Fibroblast of mammary gland (primary cell): ENCODE measurements around the gene TMEM184C.
A peak's percentile ranks its signal among the peaks of the same experiment; 100 is the strongest.

Experiments used
- DNase-seq: peaks from one replicate; pipeline ENCODE4 v3.0.0-alpha.2; 2010; ENCODE audit warnings: low read depth
- H3K4me3 ChIP-seq: 2 replicates; pipeline ENCODE4 v1.5.1; 2011; ENCODE audit warnings: low read depth, mild to moderate bottlenecking, low read length, moderate library complexity; ENCODE audit not compliant: control insufficient read depth
- CTCF ChIP-seq: conservative IDR thresholded peaks from 2 replicates; pipeline ENCODE4 v1.5.1; 2011; ENCODE audit warnings: low read depth, low read length, inconsistent platforms; ENCODE audit not compliant: control insufficient read depth, insufficient read depth

TMEM184C gene

GRCh38 chr4:147581606-147582350, 35.4 kb upstream of the TMEM184C start:
- peak; percentile 76 for DNase-seq
- TF ChIP-seq CTCF = no peak

GRCh38 chr4:147582386-147583060, 34.7 kb upstream of the TMEM184C start:
- no peak overlapping the region for H3K4me3 ChIP-seq
- no peak for TF ChIP-seq CTCF
- DNase-seq = peak; percentile 38

More at GRCh38 chr4:147581606-147582350, 35.4 kb upstream of the TMEM184C start:
- no peak overlapping the region for H3K4me3 ChIP-seq

- DNase-seq = no peak
- H3K4me3 ChIP-seq = no peak overlapping the region
- no peak for TF ChIP-seq CTCF
These were observed 33.3 kb upstream of the TMEM184C start for GRCh38 chr4:147583876-147584275.

GRCh38 chr4:147586032-147586431, 31.2 kb upstream of the TMEM184C start:
- no peak overlapping the region for H3K4me3 ChIP-seq
- no peak for TF ChIP-seq CTCF
- DNase-seq = no peak

- no peak for DNase-seq
- no peak overlapping the region for H3K4me3 ChIP-seq
- no peak for TF ChIP-seq CTCF
These were observed 30.6 kb upstream of the TMEM184C start for GRCh38 chr4:147586637-147587036.

- no peak for TF ChIP-seq CTCF
- no peak for DNase-seq
- no peak overlapping the region for H3K4me3 ChIP-seq
These were observed 30.2 kb upstream of the TMEM184C start for GRCh38 chr4:147587041-147587440.

GRCh38 chr4:147589586-147589985, 27.6 kb upstream of the TMEM184C start:
- no peak for DNase-seq
- TF ChIP-seq CTCF = no peak
- H3K4me3 ChIP-seq = no peak overlapping the region
